Activated CD8-positive, alpha-beta memory T cell treated with anti-CD3 and anti-CD28 coated beads for 1 hour (primary cell): ENCODE data around the gene RBP3.
A peak's percentile ranks its signal among the peaks of the same experiment; 100 is the strongest.
"Not testable (repeated sequence)": the region's sequence is repeated elsewhere in the genome, so short reads cannot be mapped to it uniquely, and the experiment has no call there.

ENCODE experiments used
- DNase-seq, 2 donors: peaks; one replicate each; pipeline ENCODE4 v3.0.0-alpha.2; 2020; ENCODE audit warnings: low read depth in 1 of 2; ENCODE audit errors: extremely low read depth in 1 of 2

The RBP3 gene

GRCh38 chr10:47370878-47371277 lies 22.7 kb downstream of the RBP3 start:
- DNase-seq: no peak

DNA sequence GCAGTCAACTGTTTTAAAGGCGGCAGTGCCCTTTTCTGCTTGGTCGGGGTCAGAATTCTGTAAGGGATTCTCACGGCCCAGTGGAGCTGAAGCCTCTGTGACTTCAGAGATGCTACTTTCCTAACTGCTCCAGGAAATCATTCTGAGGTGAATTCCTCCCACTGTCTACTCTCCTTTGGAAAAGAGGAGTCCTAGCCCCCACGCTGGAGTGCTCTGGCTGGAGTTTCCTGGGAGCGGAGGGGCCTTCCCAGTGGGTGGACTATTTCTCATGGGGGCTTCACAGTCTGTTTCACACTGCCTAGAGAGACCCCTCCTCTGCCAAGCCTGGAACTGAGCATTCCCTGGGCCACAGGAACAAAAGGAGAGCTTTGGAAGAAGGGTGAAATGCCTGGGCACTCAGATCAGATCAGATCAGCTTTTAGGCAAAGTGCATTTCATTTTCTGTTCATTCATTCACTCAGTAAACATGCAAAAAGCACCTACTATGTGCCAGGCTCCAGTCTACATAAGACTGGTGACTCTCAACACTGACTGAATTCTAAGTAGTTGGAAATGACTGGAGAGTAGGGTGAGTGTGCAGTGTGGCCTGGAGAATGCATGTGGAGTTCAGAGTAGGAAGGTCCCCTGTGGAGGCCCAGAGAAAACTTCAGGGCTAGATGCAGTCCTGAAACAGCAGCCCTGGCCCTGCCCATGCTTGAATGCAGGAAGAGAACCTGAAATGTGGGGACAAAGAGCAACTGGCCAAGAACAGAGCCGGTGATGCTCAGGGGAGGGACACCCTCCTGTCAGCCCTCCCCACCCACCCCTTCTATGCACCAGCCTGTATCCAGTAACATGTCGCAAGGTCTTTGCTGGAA lies 23.7 kb downstream of the RBP3 start:
- no peak for DNase-seq

- DNase-seq: no peak
These were observed 24.6 kb downstream of the RBP3 start for GRCh38 chr10:47372726-47373125.

- no peak for DNase-seq
These were observed 26.7 kb downstream of the RBP3 start for GRCh38 chr10:47374611-47375536.

DNA sequence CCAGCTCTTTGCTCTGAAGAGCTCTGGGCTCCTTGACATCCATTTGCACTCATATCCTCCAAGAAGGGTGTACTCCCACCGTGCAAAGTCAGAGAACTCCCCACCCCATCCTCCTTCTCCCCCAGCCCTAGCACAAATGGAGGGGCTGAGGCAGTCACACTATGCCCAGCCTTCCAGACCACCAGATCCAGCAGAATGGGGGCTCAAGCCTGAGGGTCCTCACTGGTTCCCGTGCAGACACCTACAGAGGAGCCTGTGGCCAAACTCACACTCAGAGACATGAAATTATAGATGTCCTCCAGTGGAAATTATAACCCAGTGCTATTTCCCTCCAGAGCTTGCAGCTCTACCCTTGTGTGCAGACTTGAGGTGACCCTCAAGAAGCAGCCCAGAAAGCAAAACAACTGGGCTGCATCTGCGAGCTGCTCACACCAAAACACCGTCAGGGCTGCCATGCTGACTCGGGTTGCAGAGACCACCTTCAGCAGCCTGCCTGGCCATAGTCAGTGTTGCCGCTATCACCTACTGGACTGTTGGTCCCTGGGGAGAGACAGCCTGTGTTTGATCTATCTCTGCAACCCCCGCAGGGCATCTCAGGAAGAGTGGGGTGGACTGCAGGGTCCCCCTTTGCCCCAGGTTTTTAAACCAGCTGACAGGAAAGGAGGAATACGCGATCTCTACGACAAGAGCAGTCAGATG lies 28.5 kb downstream of the RBP3 start:
- no peak for DNase-seq

DNA sequence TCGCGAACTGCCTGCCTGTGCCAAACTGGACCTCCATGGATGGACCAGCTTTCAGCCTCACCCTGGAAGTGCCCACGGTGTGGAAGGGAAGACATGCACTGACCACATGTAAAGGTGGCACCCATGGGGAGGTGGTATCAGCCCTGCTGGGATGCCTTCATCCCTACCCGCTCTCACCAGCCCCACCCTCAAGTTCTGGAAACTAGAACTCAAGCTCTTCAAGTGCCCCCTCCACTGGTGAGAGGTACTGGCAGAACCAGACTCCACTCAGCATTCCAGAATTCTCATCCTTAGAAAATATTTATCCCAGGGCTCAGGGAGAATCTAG lies 30.0 kb downstream of the RBP3 start:
- no peak for DNase-seq

- no peak for DNase-seq
These were observed 30.7 kb downstream of the RBP3 start for GRCh38 chr10:47378606-47379444.

- no peak for DNase-seq
These were observed 31.3 kb downstream of the RBP3 start for GRCh38 chr10:47379445-47379785.

- DNase-seq: no peak
These were observed 31.7 kb downstream of the RBP3 start for GRCh38 chr10:47379901-47380300.

GRCh38 chr10:47380341-47381102 lies 32.4 kb downstream of the RBP3 start:
- DNase-seq: no peak

DNA sequence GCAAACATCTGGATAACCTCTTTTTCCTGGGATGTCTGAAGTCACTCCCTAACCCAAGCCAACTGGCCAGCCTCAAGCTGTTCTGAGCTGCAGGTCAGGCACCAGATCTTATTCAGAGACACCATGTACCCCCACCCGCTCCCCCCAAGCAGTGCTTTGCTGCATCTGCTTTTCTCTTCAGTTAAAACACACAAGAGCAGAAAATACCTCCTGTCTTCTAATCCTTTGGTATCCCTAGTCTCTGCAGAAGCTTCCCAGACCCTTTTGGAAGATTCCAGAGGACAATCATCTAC lies 32.9 kb downstream of the RBP3 start:
- DNase-seq: no peak

- no peak for DNase-seq
These were observed 33.5 kb downstream of the RBP3 start for GRCh38 chr10:47381427-47382379.

- no peak for DNase-seq
These were observed 35.3 kb downstream of the RBP3 start for GRCh38 chr10:47383261-47384147.

DNA sequence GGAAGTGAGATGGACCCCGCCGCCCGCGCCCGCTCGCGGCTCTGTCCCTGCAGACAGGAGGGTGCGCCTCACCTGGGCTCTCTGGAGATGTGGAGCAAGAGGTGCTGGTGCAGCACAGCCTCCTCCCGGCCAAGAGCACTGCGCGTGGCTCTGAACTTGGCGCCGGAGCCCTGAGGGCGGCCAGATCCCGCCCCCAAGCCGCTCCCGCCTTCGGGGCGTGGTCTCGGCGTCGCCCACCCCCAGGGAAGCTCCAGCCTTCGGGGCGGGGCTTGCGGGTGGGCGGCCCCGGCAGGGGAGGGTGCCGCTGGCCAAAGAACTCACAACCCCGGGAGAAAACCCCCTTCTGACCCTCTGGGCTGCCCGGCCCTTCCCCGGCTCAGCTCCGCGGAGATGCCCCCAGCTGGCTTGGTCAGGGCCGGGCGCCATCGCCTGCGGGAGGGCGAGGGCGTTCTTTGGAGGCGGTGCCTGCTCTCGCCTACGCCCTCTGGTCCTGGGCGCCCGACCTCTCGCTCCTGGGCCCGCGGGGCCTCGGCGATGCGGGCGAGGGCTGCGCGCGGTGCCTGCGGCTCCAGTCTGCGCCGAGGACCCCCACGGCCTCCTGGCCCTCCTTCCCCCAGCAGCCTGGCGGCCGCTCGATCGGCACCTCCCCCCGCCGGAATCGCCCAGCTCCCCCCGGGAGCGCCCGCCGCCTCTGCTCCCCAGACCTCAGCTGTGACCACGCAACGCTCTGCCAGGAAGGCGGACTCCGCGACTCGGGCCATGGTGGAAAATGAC lies 36.2 kb downstream of the RBP3 start, which contains the start of gene ZNF488:
TSS of gene ZNF488 (minus strand) at position 146 of the 774 bp plus-strand sequence. CDS start 15,464 bp downstream, outside the sequence.
- peak; percentile 19 to 56 for DNase-seq

DNA sequence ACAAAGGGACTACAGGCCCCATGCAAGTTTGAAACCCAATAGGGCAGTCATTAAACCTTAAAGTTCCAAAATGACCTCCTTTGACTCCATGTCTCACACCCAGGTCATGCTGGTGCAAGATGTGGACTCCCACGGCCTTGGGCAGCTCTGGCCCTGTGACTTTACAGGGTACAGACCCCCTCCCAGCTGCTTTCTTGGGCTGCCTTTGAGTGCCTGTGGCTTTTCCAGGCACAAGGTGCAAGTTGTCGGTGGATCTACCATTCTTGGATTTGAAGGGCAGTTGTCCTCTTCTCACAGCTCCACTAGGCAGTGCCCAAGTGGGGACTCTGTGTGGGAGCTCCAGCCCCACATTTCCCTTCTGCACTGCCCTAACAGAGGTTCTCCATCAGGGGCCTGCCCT lies 37.9 kb downstream of the RBP3 start:
- not testable (repeated sequence) for DNase-seq

DNA sequence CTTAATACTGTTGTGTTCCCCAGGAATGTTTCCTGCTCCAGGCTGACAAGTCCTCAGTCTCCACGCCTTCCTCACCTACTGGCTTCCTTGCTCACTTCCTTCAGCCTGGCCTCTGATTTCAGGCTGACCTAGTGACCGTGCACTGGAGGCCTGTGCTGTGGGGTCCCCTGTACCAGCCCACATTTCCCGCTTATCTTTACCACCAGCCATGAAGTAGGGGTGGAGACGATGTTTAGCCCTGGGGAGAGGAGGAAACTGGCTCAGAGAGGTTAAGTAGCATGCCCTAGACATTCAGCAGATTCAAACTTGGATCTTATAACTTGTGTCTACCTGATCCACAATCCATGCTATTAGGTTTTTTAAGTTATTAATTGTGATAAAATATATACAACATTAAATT lies 40.7 kb downstream of the RBP3 start:
- DNase-seq: no peak

GRCh38 chr10:47389619-47390018 lies 41.5 kb downstream of the RBP3 start:
- DNase-seq: no peak
